Hepatocyte (in vitro differentiated cells): Measurements from ENCODE around the gene GCNT2. TPM values are rescaled to one million over a fixed set of nuclear protein-coding genes. Genes with fewer than 3 reads are reported as not detected.
"Not testable (repeated sequence)": the region's sequence is repeated elsewhere in the genome, so short reads cannot be mapped to it uniquely, and the experiment has no call there.

Experiments used
- DNase-seq: peaks from one replicate; pipeline ENCODE4 v3.0.0-alpha.2; 2016; ENCODE audit warnings: low spot score
- H2AFZ ChIP-seq: fragments of 200-600 bp; sonication (generic); 2 replicates; pipeline ENCODE4 v1.6.0; 2016; ENCODE audit warnings: antibody characterized with exemption, mild to moderate bottlenecking
- H3K27ac ChIP-seq: fragments of 200-600 bp; sonication (generic); 2 replicates; pipeline ENCODE4 v1.5.1; 2016; ENCODE audit warnings: mild to moderate bottlenecking
- H3K27me3 ChIP-seq: fragments of 200-600 bp; sonication (generic); 2 replicates; pipeline ENCODE4 v1.6.1; 2016
- H3K36me3 ChIP-seq: fragments of 200-600 bp; sonication (generic); replicated peaks from 2 replicates; pipeline ENCODE4 v1.5.1; 2016; ENCODE audit warnings: low read depth; ENCODE audit not compliant: insufficient read depth
- H3K4me1 ChIP-seq: fragments of 200-600 bp; sonication (generic); 2 replicates; pipeline ENCODE4 v1.5.1; 2016; ENCODE audit warnings: mild to moderate bottlenecking, moderate library complexity; ENCODE audit not compliant: insufficient read depth
- H3K4me2 ChIP-seq: fragments of 200-600 bp; sonication (generic); 2 replicates; pipeline ENCODE4 v1.6.0; 2016
- H3K4me3 ChIP-seq: fragments of 200-600 bp; sonication (generic); 2 replicates; pipeline ENCODE4 v1.5.1; 2016; ENCODE audit warnings: mild to moderate bottlenecking
- H3K79me2 ChIP-seq: fragments of 200-600 bp; sonication (generic); 2 replicates; pipeline ENCODE4 v1.6.0; 2017; ENCODE audit warnings: mild to moderate bottlenecking
- H3K9me2 ChIP-seq: fragments of 200-600 bp; sonication (generic); replicated peaks from 2 replicates; pipeline ENCODE4 v1.6.0; 2017; ENCODE audit warnings: mild to moderate bottlenecking; ENCODE audit not compliant: insufficient read depth
- H3K9me3 ChIP-seq: fragments of 200-600 bp; sonication (generic); 2 replicates; pipeline ENCODE4 v1.5.1; 2016; ENCODE audit warnings: low read depth, mild to moderate bottlenecking
- H4K20me1 ChIP-seq: fragments of 200-600 bp; sonication (generic); 2 replicates; pipeline ENCODE4 v1.6.0; 2016; ENCODE audit warnings: mild to moderate bottlenecking; ENCODE audit not compliant: insufficient read depth, poor library complexity, severe bottlenecking
- CTCF ChIP-seq: fragments of 200-600 bp; sonication (generic); IDR thresholded peaks from 2 replicates; pipeline ENCODE4 v1.5.1; 2016; ENCODE audit warnings: antibody characterized with exemption, mild to moderate bottlenecking; ENCODE audit not compliant: poor library complexity
- EZH2 ChIP-seq: fragments of 200-600 bp; sonication (generic); IDR thresholded peaks from 2 replicates; pipeline ENCODE4 v1.6.1; 2016; ENCODE audit warnings: antibody characterized with exemption, mild to moderate bottlenecking, borderline replicate concordance
- EZH2phosphoT487 ChIP-seq: fragments of 200-600 bp; sonication (generic); IDR thresholded peaks from one replicate; pipeline ENCODE4 v1.6.1; 2018; ENCODE audit warnings: antibody characterized with exemption, mild to moderate bottlenecking, low read depth, moderate library complexity; ENCODE audit not compliant: unreplicated experiment, severe bottlenecking
- WGBS: methylation state at CpG from one replicate; pipeline ENCODE4 v1.1.6; 2016; ENCODE audit warnings: low lambda C conversion rate; ENCODE audit errors: missing lambda C conversion rate; 5-methylcytosine and 5-hydroxymethylcytosine counted together
- polyA plus RNA-seq: library from polyadenylated mRNA; unstranded; fragments of >200 nt; fragmentation: Nextera tagmentation; extraction: Ambion mirVana; gene quantifications from 2 replicates; pipeline ENCODE4 v1.2.1, GENCODE V29; 2016
- total RNA-seq: library from RNA; depleted of rRNA; stranded (reverse); fragments of >200 nt; gene quantifications from 2 replicates; pipeline ENCODE4 v1.2.3, GENCODE V29; 2014

GCNT2 gene
- total and polyA plus RNA-seq, 2 experiments from 2014 or later = 16.3 to 36.4 TPM

- Histone ChIP-seq H2AFZ (no peak overlapping the region), H3K79me2 (peaks cover 38% of the 10 kb centered on the region), H3K9me3 (no peaks in the 10 kb centered on the region), H3K9me2 (no peaks in the 10 kb centered on the region), H3K4me1 (peaks cover 9% of the 10 kb centered on the region), H4K20me1 (peaks cover 4% of the 10 kb centered on the region), H3K4me2 (no peak overlapping the region), H3K36me3 (no peaks in the 10 kb centered on the region), H3K27ac (no peak overlapping the region), H3K27me3 (no peaks in the 10 kb centered on the region), H3K4me3 (no peak overlapping the region)
- DNase-seq = no peak
- WGBS = 33% methylated on average over 2 of the region's 2 CpGs
- no peak for TF ChIP-seq EZH2phosphoT487
- TF ChIP-seq CTCF = no peak
- TF ChIP-seq EZH2 = no peak
These were observed 92.6 kb downstream of the GCNT2 start for GRCh38 chr6:10613723-10614122.

- 92% methylated on average over 8 of the region's 8 CpGs for WGBS
- Histone ChIP-seq H3K36me3 (no peaks in the 10 kb centered on the region), H3K4me2 (no peak overlapping the region), H3K9me2 (no peaks in the 10 kb centered on the region), H3K4me3 (no peak overlapping the region), H3K9me3 (no peaks in the 10 kb centered on the region), H2AFZ (no peak overlapping the region), H3K27ac (no peak overlapping the region), H4K20me1 (peaks cover 4% of the 10 kb centered on the region), H3K79me2 (peaks cover 32% of the 10 kb centered on the region), H3K27me3 (no peaks in the 10 kb centered on the region), H3K4me1 (peaks cover 9% of the 10 kb centered on the region)
- TF ChIP-seq EZH2 (no peak), CTCF (no peak), EZH2phosphoT487 (no peak)
- no peak for DNase-seq
These were observed 94.5 kb downstream of the GCNT2 start for GRCh38 chr6:10615675-10616074.

GRCh38 chr6:10616266-10616665 lies 95.1 kb downstream of the GCNT2 start:
- not testable (repeated sequence) for H3K9me3 ChIP-seq, H3K4me1 ChIP-seq, DNase-seq, H3K4me3 ChIP-seq, H3K9me2 ChIP-seq, H3K27ac ChIP-seq, H3K4me2 ChIP-seq, H2AFZ ChIP-seq, H3K27me3 ChIP-seq, H3K36me3 ChIP-seq, H4K20me1 ChIP-seq
- 93% methylated on average over 3 of the region's 3 CpGs for WGBS
- H3K79me2 ChIP-seq = peaks cover 32% of the 10 kb centered on the region

GRCh38 chr6:10617008-10617696 lies 96.0 kb downstream of the GCNT2 start:
- WGBS = 98% methylated on average over 35 of the region's 42 CpGs
- Histone ChIP-seq H3K27me3 (no peaks in the 10 kb centered on the region), H3K4me2 (no peak overlapping the region), H4K20me1 (peaks cover 4% of the 10 kb centered on the region), H3K27ac (no peak overlapping the region), H3K9me3 (no peaks in the 10 kb centered on the region), H3K9me2 (no peaks in the 10 kb centered on the region), H3K4me3 (no peak overlapping the region), H3K79me2 (peaks cover 25% of the 10 kb centered on the region), H3K36me3 (no peaks in the 10 kb centered on the region), H2AFZ (no peak overlapping the region), H3K4me1 (peaks cover 8% of the 10 kb centered on the region)
- DNase-seq = no peak
- TF ChIP-seq CTCF = no peak
- no peak for TF ChIP-seq EZH2phosphoT487
- no peak for TF ChIP-seq EZH2
